H1 (cell line): ENCODE results near the gene SHISA7. TPM values are rescaled to one million over a fixed set of nuclear protein-coding genes. Genes with fewer than 3 reads are reported as not detected.

Source experiments
- CTCF ChIA-PET: fragments of 300-600 bp; sonication (Branson Sonifier 250); formaldehyde crosslinking; loops from one replicate; lab custom pipeline; 2021; ENCODE audit not compliant: partially characterized antibody; lab: Charles Lee
- POLR2A ChIA-PET: fragments of 300-600 bp; sonication (Branson Sonifier 250); formaldehyde crosslinking; loops from one replicate; lab custom pipeline; 2021; ENCODE audit warnings: inconsistent platforms; ENCODE audit not compliant: partially characterized antibody; lab: Charles Lee
- DNase-seq, 2 experiments: peaks; one replicate each; pipeline versions ENCODE4 v3.0.0 to v3.0.0-alpha.2; 2010 to 2022; ENCODE audit warnings: low spot score in 2 of 2, low read depth in 1 of 2, mixed read lengths in 1 of 2
- FAIRE-seq: peaks from 2 replicates; lab custom pipeline; 2011; peaks lifted over from hg19 to GRCh38; lab: Jason Lieb, UNC
- H2AFZ ChIP-seq: 2 replicates; pipeline ENCODE4 v1.8.1; 2012; ENCODE audit warnings: low read length, inconsistent platforms
- H2AK5ac ChIP-seq: 2 replicates; pipeline ENCODE4 v1.6.1; 2013; ENCODE audit warnings: low read depth, low read length
- H2BK120ac ChIP-seq: replicated peaks from 2 replicates; pipeline ENCODE3; 2013; ENCODE audit warnings: low read depth, low read length, inconsistent platforms
- H2BK12ac ChIP-seq: 2 replicates; pipeline ENCODE4 v1.6.1; 2013; ENCODE audit warnings: low read depth, low read length
- H2BK15ac ChIP-seq: 2 replicates; pipeline ENCODE4 v1.6.1; 2013; ENCODE audit warnings: low read length
- H2BK20ac ChIP-seq: 2 replicates; pipeline ENCODE4 v1.6.1; 2013; ENCODE audit warnings: low read length
- H2BK5ac ChIP-seq: 2 replicates; pipeline ENCODE4 v1.6.1; 2013; ENCODE audit warnings: low read depth, low read length
- H3K14ac ChIP-seq: 2 replicates; pipeline ENCODE4 v1.6.1; 2013; ENCODE audit warnings: inconsistent platforms; ENCODE audit not compliant: insufficient read length
- H3K18ac ChIP-seq: 2 replicates; pipeline ENCODE4 v1.6.1; 2013; ENCODE audit warnings: low read length; ENCODE audit errors: extremely low read depth
- H3K23ac ChIP-seq: 2 replicates; pipeline ENCODE4 v1.6.1; 2013; ENCODE audit warnings: inconsistent platforms; ENCODE audit not compliant: insufficient read length
- H3K23me2 ChIP-seq: 2 replicates; pipeline ENCODE4 v1.6.1; 2013; ENCODE audit warnings: low read depth, low read length
- H3K27ac ChIP-seq: 2 replicates; pipeline ENCODE4 v1.6.1; 2011; ENCODE audit warnings: low read depth, low read length, inconsistent platforms
- H3K27me3 ChIP-seq, 4 experiments: replicated peaks in 1 of 4; 1 replicate in 1 of 4; 2 replicates in 3 of 4; pipeline versions ENCODE4 v1.6.1 to v1.8.1; 2011 to 2013; ENCODE audit warnings: low read length in 3 of 4, mild to moderate bottlenecking in 3 of 4, inconsistent platforms in 2 of 4, mixed read lengths in 2 of 4, moderate library complexity in 1 of 4; ENCODE audit not compliant: control insufficient read depth in 3 of 4, insufficient read depth in 3 of 4; ENCODE audit errors: extremely low read depth in 1 of 4
- H3K36me3 ChIP-seq, 4 experiments: 2 replicates each; pipeline versions ENCODE4 v1.6.1 to v1.8.1; 2011 to 2013; ENCODE audit warnings: mild to moderate bottlenecking in 4 of 4, low read length in 3 of 4, moderate library complexity in 2 of 4, control low read depth in 1 of 4, inconsistent platforms in 1 of 4; ENCODE audit not compliant: insufficient read depth in 4 of 4, control insufficient read depth in 2 of 4
- H3K4ac ChIP-seq: replicated peaks from 2 replicates; pipeline ENCODE3; 2013; ENCODE audit warnings: low read length, low read depth, mixed read lengths, inconsistent platforms; ENCODE audit not compliant: insufficient read length
- H3K4me1 ChIP-seq, 4 experiments: replicated peaks in 1 of 4; 1 replicate in 1 of 4; 2 replicates in 3 of 4; pipeline versions ENCODE4 v1.6.1 to v1.8.1; 2011 to 2013; ENCODE audit warnings: low read length in 3 of 4, inconsistent platforms in 2 of 4, mixed read lengths in 1 of 4; ENCODE audit not compliant: insufficient read depth in 4 of 4, control insufficient read depth in 3 of 4
- H3K4me2 ChIP-seq, 2 experiments: 2 replicates each; pipeline versions ENCODE4 v1.6.1 to v1.8.1; 2011 to 2013; ENCODE audit warnings: low read depth in 2 of 2, low read length in 2 of 2, control low read depth in 1 of 2, inconsistent platforms in 1 of 2, mild to moderate bottlenecking in 1 of 2; ENCODE audit not compliant: insufficient read depth in 1 of 2
- H3K4me3 ChIP-seq, 4 experiments: fragments of 200-600, 300-600 bp in 1 of 4; sonication (generic), shearing (Covaris generic), sonication (Bioruptor Twin) in 1 of 4; 2 replicates each; pipeline versions ENCODE4 v1.5.1 to v1.8.1; 2011 to 2016; ENCODE audit warnings: low read length in 4 of 4, low read depth in 3 of 4, control low read depth in 2 of 4, inconsistent platforms in 2 of 4, mild to moderate bottlenecking in 2 of 4, mixed read lengths in 1 of 4, moderate library complexity in 1 of 4; ENCODE audit not compliant: insufficient read depth in 2 of 4; ENCODE audit errors: extremely low read depth in 1 of 4
- H3K56ac ChIP-seq: replicated peaks from 2 replicates; pipeline ENCODE3; 2013; ENCODE audit warnings: low read depth, mild to moderate bottlenecking, mixed read lengths, low read length, inconsistent platforms; ENCODE audit not compliant: insufficient read length
- H3K79me1 ChIP-seq: 2 replicates; pipeline ENCODE4 v1.6.1; 2013; ENCODE audit warnings: low read depth, low read length, control low read depth
- H3K79me2 ChIP-seq, 2 experiments: 2 replicates each; pipeline versions ENCODE4 v1.6.1 to v1.8.1; 2012 to 2013; ENCODE audit warnings: low read length in 2 of 2, mild to moderate bottlenecking in 2 of 2, inconsistent platforms in 1 of 2; ENCODE audit not compliant: insufficient read depth in 2 of 2, control insufficient read depth in 1 of 2
- H3K9ac ChIP-seq, 4 experiments: replicated peaks in 1 of 4; 1 replicate in 1 of 4; 2 replicates in 3 of 4; pipeline versions ENCODE4 v1.6.1 to v1.8.1; 2011 to 2013; ENCODE audit warnings: low read depth in 3 of 4, low read length in 3 of 4, control low read depth in 2 of 4, mild to moderate bottlenecking in 2 of 4, moderate library complexity in 2 of 4, inconsistent platforms in 1 of 4; ENCODE audit errors: extremely low read depth in 1 of 4
- H3K9me3 ChIP-seq, 2 experiments: 2 replicates each; pipeline versions ENCODE4 v1.6.1 to v1.8.1; 2012 to 2013; ENCODE audit warnings: mild to moderate bottlenecking in 2 of 2, moderate library complexity in 2 of 2, control low read depth in 1 of 2, inconsistent platforms in 1 of 2, low read depth in 1 of 2, low read length in 1 of 2, mixed read lengths in 1 of 2; ENCODE audit not compliant: insufficient read depth in 2 of 2
- H4K20me1 ChIP-seq, 2 experiments: replicated peaks in 1 of 2; 2 replicates each; pipeline versions ENCODE3 to v1.8.1; 2011 to 2013; ENCODE audit warnings: inconsistent platforms in 2 of 2, low read length in 2 of 2, mild to moderate bottlenecking in 1 of 2; ENCODE audit not compliant: insufficient read depth in 2 of 2, control insufficient read depth in 1 of 2
- H4K5ac ChIP-seq: 2 replicates; pipeline ENCODE4 v1.6.1; 2013; ENCODE audit warnings: low read length, low read depth, mixed read lengths, inconsistent platforms; ENCODE audit not compliant: insufficient read length
- H4K8ac ChIP-seq: 2 replicates; pipeline ENCODE4 v1.8.0; 2013; ENCODE audit warnings: mild to moderate bottlenecking, moderate library complexity, low read length, inconsistent platforms; ENCODE audit not compliant: insufficient read depth; ENCODE audit errors: extremely low read depth
- H4K91ac ChIP-seq: replicated peaks from 2 replicates; pipeline ENCODE3; 2013; ENCODE audit warnings: low read length, mixed read lengths, inconsistent platforms; ENCODE audit not compliant: insufficient read length
- CREB1 ChIP-seq: IDR thresholded peaks from 2 replicates; pipeline ENCODE4 v1.6.1; 2012; ENCODE audit warnings: inconsistent platforms
- NANOG ChIP-seq: IDR thresholded peaks from 2 replicates; pipeline ENCODE4 v1.6.1; 2011; ENCODE audit warnings: low read length, low read depth, mild to moderate bottlenecking, inconsistent platforms; ENCODE audit not compliant: insufficient read depth, poor library complexity, severe bottlenecking
- POLR2AphosphoS5 ChIP-seq: IDR thresholded peaks from 2 replicates; pipeline ENCODE4 v1.6.1; 2011; ENCODE audit warnings: low read depth, low read length
- RNF2 ChIP-seq: fragments of 200-900, 300-1000 bp; sonication (generic); IDR thresholded peaks from 2 replicates; pipeline ENCODE4 v1.7.1; 2016; ENCODE audit warnings: borderline replicate concordance, low read depth, mild to moderate bottlenecking, antibody characterized with exemption, low read length; ENCODE audit not compliant: poor library complexity, severe bottlenecking; ENCODE audit errors: missing control alignments
- SIN3A ChIP-seq, 2 experiments: IDR thresholded peaks in 1 of 2; conservative IDR thresholded peaks in 1 of 2; 2 replicates each; pipeline ENCODE4 v1.6.1; 2011 to 2012; ENCODE audit warnings: low read length in 2 of 2, improper control_type of control experiment in 1 of 2, low read depth in 1 of 2, mild to moderate bottlenecking in 1 of 2
- TAF1 ChIP-seq: IDR thresholded peaks from 2 replicates; pipeline ENCODE4 v1.6.1; 2011; ENCODE audit warnings: mild to moderate bottlenecking, low read depth, low read length
- TBP ChIP-seq: IDR thresholded peaks from 2 replicates; pipeline ENCODE4 v1.6.1; 2011; ENCODE audit warnings: low read depth, low read length, improper control_type of control experiment
- WGBS, 2 experiments: shearing (Covaris generic) in 1 of 2; methylation state at CpG; one replicate each; pipeline versions ENCODE4 v1.1.6 to v1.1.7; 2013 to 2015; ENCODE audit warnings: low lambda C conversion rate in 2 of 2, mixed read lengths in 2 of 2, inconsistent platforms in 1 of 2, low coverage in 1 of 2, missing lambda C conversion rate in 1 of 2; ENCODE audit not compliant: insufficient replicate concordance in 2 of 2, insufficient coverage in 1 of 2, insufficient read length in 1 of 2; ENCODE audit errors: extremely low coverage in 1 of 2, missing lambda C conversion rate in 1 of 2; 5-methylcytosine and 5-hydroxymethylcytosine counted together
- polyA plus RNA-seq, 7 experiments: library from polyadenylated mRNA; depleted of rRNA in 3 of 7; stranded (reverse) in 5 of 7; unstranded in 2 of 7; fragments of >200 nt in 5 of 7; fragments of 200-250 nt in 2 of 7; gene quantifications; 1 replicate in 5 of 7; 2 replicates in 1 of 7; 4 replicates in 1 of 7; pipeline versions ENCODE4 v1.2.1 to v1.2.3, GENCODE V29; 2011 to 2013; ENCODE audit warnings: missing spikeins in 2 of 7, mixed read lengths in 2 of 7
- total RNA-seq: library from RNA; stranded (reverse); fragmentation: NEBNext Ultra II Directional; extraction: Animal tissue kit (Norgen Biotek cat#: 25700); gene quantifications from 2 replicates; pipeline ENCODE4 v1.2.1, GENCODE V29; 2021
- TF ChIP-seq, protein P1 (sequence below): IDR thresholded peaks from 2 replicates; pipeline ENCODE4 v1.6.1; 2012; ENCODE audit warnings: low read length, inconsistent platforms

SHISA7 gene
- total and polyA plus RNA-seq, 2 of the 8 experiments (the other 6 are each of a cell fraction or from before 2014, with no cell fraction given), result 0.76 to 1.0 TPM

DNA sequence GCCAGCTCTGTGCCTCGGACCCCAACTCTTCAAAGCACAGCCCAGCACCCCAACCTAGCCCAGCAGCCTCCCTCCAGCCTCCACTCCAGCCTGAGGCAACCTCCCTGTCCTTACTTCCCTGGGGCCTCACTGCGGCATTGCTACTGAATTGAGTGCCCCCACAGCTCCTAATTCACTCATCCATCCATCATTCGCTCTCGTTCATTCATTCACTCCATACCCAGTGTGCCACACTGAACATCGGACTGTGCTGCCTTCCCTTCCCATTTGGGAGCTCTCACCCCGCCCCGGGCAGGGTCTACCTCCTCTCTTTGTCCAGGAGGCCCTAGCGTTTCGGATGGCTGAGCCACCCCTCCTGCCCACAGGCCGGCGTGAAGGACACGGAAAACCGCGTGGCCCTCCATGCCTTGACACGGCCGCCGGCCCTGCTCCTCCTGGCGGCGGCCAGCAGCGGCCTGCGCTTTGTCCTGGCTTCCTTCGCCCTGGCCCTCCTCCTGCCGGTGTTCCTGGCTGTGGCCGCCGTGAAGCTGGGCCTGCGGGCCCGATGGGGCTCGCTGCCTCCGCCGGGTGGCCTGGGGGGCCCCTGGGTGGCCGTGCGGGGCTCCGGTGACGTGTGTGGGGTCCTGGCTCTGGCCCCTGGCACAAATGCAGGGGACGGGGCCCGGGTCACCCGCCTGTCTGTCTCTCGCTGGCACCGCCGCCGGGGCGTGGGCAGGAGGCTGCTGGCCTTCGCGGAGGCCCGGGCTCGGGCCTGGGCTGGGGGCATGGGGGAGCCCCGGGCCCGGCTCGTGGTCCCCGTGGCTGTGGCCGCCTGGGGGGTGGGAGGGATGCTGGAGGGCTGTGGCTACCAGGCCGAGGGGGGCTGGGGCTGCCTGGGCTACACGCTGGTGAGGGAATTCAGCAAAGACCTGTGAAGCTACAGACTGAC lies 43.2 kb upstream of the SHISA7 start:
- Histone ChIP-seq H4K5ac (no peak overlapping the region), H3K4me3 (peak overlapping the region in 1 of 4 experiments; percentile 88; a peak in 5 of 8 replicates), H3K36me3 (peaks cover 0 to 10% (median 0%) of the 10 kb centered on the region in 4 experiments; a peak in 2 of 8 replicates), H3K23me2 (peaks cover 11% of the 10 kb centered on the region), H4K91ac (no peak overlapping the region), H3K9me3 (no peaks in the 10 kb centered on the region), H2BK120ac (no peak overlapping the region), H2BK20ac (no peak overlapping the region), H3K4ac (no peak overlapping the region), H3K56ac (no peak overlapping the region), H2BK12ac (peak overlapping the region; percentile 39; the same call in 1 of the 2 replicates), H2AFZ (no peak overlapping the region), H2BK5ac (no peak overlapping the region), H3K79me2 (peaks cover 0 to 5% of the 10 kb centered on the region in 2 experiments; a peak in 1 of 4 replicates), H4K8ac (peak overlapping the region; percentile 87), H2BK15ac (0 out of 2 replicates have a peak overlapping the region, but pooled peaks have one; percentile 61), H2AK5ac (no peak overlapping the region), H3K27me3 (no peaks in the 10 kb centered on the region), H3K23ac (no peak overlapping the region), H3K79me1 (peaks cover 4% of the 10 kb centered on the region; the same call in 1 of the 2 replicates), H3K9ac (no peak overlapping the region), H4K20me1 (peaks cover 0 to 6% of the 10 kb centered on the region in 2 experiments), H3K27ac (peak overlapping the region; percentile 40), H3K18ac (no peak overlapping the region), H3K4me2 (peak overlapping the region in 1 of 2 experiments; percentile 68; a peak in 2 of 4 replicates), H3K14ac (no peak overlapping the region), H3K4me1 (peaks cover 0 to 50% (median 33%) of the 10 kb centered on the region in 4 experiments; a peak in 6 of 7 replicates)
- DNase-seq, result no peak
- no peak for FAIRE-seq
- CTCF ChIA-PET, result interaction anchor here (0.6 to 3.9 kb wide), 14 partner anchors 12 to 1136 kb away, joined by 3 to 28 read pairs (median 4); no protein-coding TSS in a partner anchor
- 87% methylated on average over 41 of the region's 53 CpGs; no CpG with 5 or more reads in 1 of the 2 experiments for WGBS, 2 experiments
- POLR2A ChIA-PET, result interaction anchor here (0.6 to 7.5 kb wide), 16 partner anchors 7 to 149 kb away, joined by 3 to 57 read pairs (median 6); partner anchors contain the start of genes UBE2S, ZNF628 and ZNF865
- TF ChIP-seq TAF1, result no peak
- no peak for TF ChIP-seq NANOG
- TF ChIP-seq, protein P1, sequence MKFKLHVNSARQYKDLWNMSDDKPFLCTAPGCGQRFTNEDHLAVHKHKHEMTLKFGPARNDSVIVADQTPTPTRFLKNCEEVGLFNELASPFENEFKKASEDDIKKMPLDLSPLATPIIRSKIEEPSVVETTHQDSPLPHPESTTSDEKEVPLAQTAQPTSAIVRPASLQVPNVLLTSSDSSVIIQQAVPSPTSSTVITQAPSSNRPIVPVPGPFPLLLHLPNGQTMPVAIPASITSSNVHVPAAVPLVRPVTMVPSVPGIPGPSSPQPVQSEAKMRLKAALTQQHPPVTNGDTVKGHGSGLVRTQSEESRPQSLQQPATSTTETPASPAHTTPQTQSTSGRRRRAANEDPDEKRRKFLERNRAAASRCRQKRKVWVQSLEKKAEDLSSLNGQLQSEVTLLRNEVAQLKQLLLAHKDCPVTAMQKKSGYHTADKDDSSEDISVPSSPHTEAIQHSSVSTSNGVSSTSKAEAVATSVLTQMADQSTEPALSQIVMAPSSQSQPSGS, result no peak
- TF ChIP-seq CREB1, result no peak
- TF ChIP-seq POLR2AphosphoS5, result no peak
- no peak for TF ChIP-seq RNF2
- TF ChIP-seq SIN3A (conservative IDR thresholded peaks at IDR 0.05 in 1 of 2, IDR thresholded peaks at IDR 0.05 in 1 of 2; ENCODE audit: low read depth in 1 of 2, low read length in 2 of 2), result no peak
- no peak for TF ChIP-seq TBP
